ENCODE measurements around the gene IL36A.

IL36A gene

GRCh38 chr2:113007250-113007649 lies 2.0 kb downstream of the IL36A start:
- no peak for DNase-seq (ENCODE audit: low read depth, low spot score)

- DNase-seq (ENCODE audit: low read depth, low spot score), result no peak
Measured at GRCh38 chr2:113009622-113010021, 4.4 kb downstream of the IL36A start.

GRCh38 chr2:113010088-113010487 lies 4.8 kb downstream of the IL36A start:
- no peak for DNase-seq (ENCODE audit: low read depth, low spot score)

- DNase-seq (ENCODE audit: low read depth, low spot score), result no peak
Measured at GRCh38 chr2:113011108-113011507, 5.8 kb downstream of the IL36A start.

GRCh38 chr2:113012436-113013335 lies 7.4 kb downstream of the IL36A start:
- no peak for DNase-seq (ENCODE audit: low read depth, low spot score)

GRCh38 chr2:113013336-113013661 lies 8.0 kb downstream of the IL36A start:
- DNase-seq (ENCODE audit: low read depth, low spot score), result no peak

GRCh38 chr2:113014067-113014466 lies 8.8 kb downstream of the IL36A start:
- DNase-seq (ENCODE audit: low read depth, low spot score), result no peak

- DNase-seq (ENCODE audit: low read depth, low spot score), result no peak
Measured at GRCh38 chr2:113015042-113015441, 9.8 kb downstream of the IL36A start.

- DNase-seq (ENCODE audit: low read depth, low spot score), result no peak
Measured at GRCh38 chr2:113015655-113016054, 10.4 kb downstream of the IL36A start.

- DNase-seq (ENCODE audit: low read depth, low spot score), result no peak
Measured at GRCh38 chr2:113018509-113018908, 13.2 kb downstream of the IL36A start.

GRCh38 chr2:113021312-113021711 lies 16.1 kb downstream of the IL36A start:
- no peak for DNase-seq (ENCODE audit: low read depth, low spot score)

GRCh38 chr2:113024764-113025163 lies 19.5 kb downstream of the IL36A start:
- DNase-seq (ENCODE audit: low read depth, low spot score), result no peak

GRCh38 chr2:113025737-113026136 lies 20.5 kb downstream of the IL36A start:
- DNase-seq (ENCODE audit: low read depth, low spot score), result no peak

- no peak for DNase-seq (ENCODE audit: low read depth, low spot score)
Measured at GRCh38 chr2:113027691-113028090, 22.4 kb downstream of the IL36A start.

- DNase-seq (ENCODE audit: low read depth, low spot score), result no peak
Measured at GRCh38 chr2:113028112-113028511, 22.9 kb downstream of the IL36A start.

GRCh38 chr2:113032737-113033136 lies 27.5 kb downstream of the IL36A start:
- no peak for DNase-seq (ENCODE audit: low read depth, low spot score)

GRCh38 chr2:113034016-113034415 lies 28.8 kb downstream of the IL36A start:
- no peak for DNase-seq (ENCODE audit: low read depth, low spot score)

GRCh38 chr2:113036763-113037162 lies 31.5 kb downstream of the IL36A start:
- DNase-seq (ENCODE audit: low read depth, low spot score), result no peak

GRCh38 chr2:113038291-113038690 lies 33.0 kb downstream of the IL36A start:
- no peak for DNase-seq (ENCODE audit: low read depth, low spot score)

GRCh38 chr2:113039158-113039557 lies 33.9 kb downstream of the IL36A start:
- no peak for DNase-seq (ENCODE audit: low read depth, low spot score)

- no peak for DNase-seq (ENCODE audit: low read depth, low spot score)
Measured at GRCh38 chr2:113039719-113040118, 34.5 kb downstream of the IL36A start.

- no peak for DNase-seq (ENCODE audit: low read depth, low spot score)
Measured at GRCh38 chr2:113041871-113042270, 36.6 kb downstream of the IL36A start.

GRCh38 chr2:113046465-113046864 lies 41.2 kb downstream of the IL36A start:
- DNase-seq (ENCODE audit: low read depth, low spot score), result no peak

Measured in activated naive CD8-positive, alpha-beta T cell treated with anti-CD3 and anti-CD28 coated beads, Interleukin-2, amount 50 U/mL, for 16 hours (primary cell).